Lung (tissue), 12 donors: Measurements from ENCODE around the gene PLA2G2F. TPM values are rescaled to one million over a fixed set of nuclear protein-coding genes. Genes with fewer than 3 reads are reported as not detected.

Experiments used
- ATAC-seq: fragments of 200-7000 bp; cut with Tn5 transposase; one replicate; pipeline ENCODE4 v1.9.1; 2020; ENCODE audit warnings: moderate number of reproducible peaks; ENCODE audit not compliant: insufficient read depth, low FRiP score
- DNase-seq, 3 donors: peaks; one replicate each; pipeline ENCODE4 v3.0.0-alpha.2; 2013 to 2017
- H3K27ac ChIP-seq, 2 donors: one replicate each; pipeline ENCODE4 v1.5.1; 2013; ENCODE audit warnings: mild to moderate bottlenecking in 2 of 2, moderate library complexity in 2 of 2, control low read depth in 1 of 2, inconsistent platforms in 1 of 2, low read depth in 1 of 2, low read length in 1 of 2
- H3K27me3 ChIP-seq, 3 donors: one replicate each; pipeline ENCODE4 v1.5.1; 2013; ENCODE audit warnings: low read length in 2 of 3; ENCODE audit not compliant: control insufficient read depth in 3 of 3, insufficient read depth in 3 of 3
- H3K36me3 ChIP-seq, 4 donors: one replicate each; pipeline ENCODE4 v1.5.1; 2013; ENCODE audit warnings: low read length in 4 of 4, mild to moderate bottlenecking in 1 of 4, moderate library complexity in 1 of 4; ENCODE audit not compliant: control insufficient read depth in 4 of 4, insufficient read depth in 4 of 4
- H3K4me1 ChIP-seq, 5 donors: one replicate each; pipeline ENCODE4 v1.5.1; 2013; ENCODE audit warnings: low read length in 5 of 5, mild to moderate bottlenecking in 2 of 5, moderate library complexity in 1 of 5; ENCODE audit not compliant: control insufficient read depth in 5 of 5, insufficient read depth in 5 of 5
- H3K4me3 ChIP-seq: one replicate; pipeline ENCODE4 v1.5.1; 2013; ENCODE audit warnings: mild to moderate bottlenecking, control low read depth, moderate library complexity
- H3K9ac ChIP-seq, 2 donors: one replicate each; pipeline ENCODE4 v1.5.1; 2013; ENCODE audit warnings: low read length in 2 of 2, control low read depth in 1 of 2; ENCODE audit not compliant: insufficient read depth in 1 of 2
- H3K9me3 ChIP-seq, 4 donors: one replicate each; pipeline ENCODE4 v1.5.1; 2013; ENCODE audit warnings: low read length in 3 of 4, mild to moderate bottlenecking in 1 of 4, moderate library complexity in 1 of 4; ENCODE audit not compliant: control insufficient read depth in 4 of 4, insufficient read depth in 3 of 4
- CTCF ChIP-seq: IDR thresholded peaks from 2 replicates; pipeline ENCODE4 v1.5.1; 2012; ENCODE audit warnings: mild to moderate bottlenecking; ENCODE audit errors: control extremely low read depth, extremely low read depth
- WGBS, 2 donors: extraction: QIAGEN DNeasy Blood & Tissue Kit; methylation state at CpG; one replicate each; pipeline ENCODE4 v1.1.7; 2013; 5-methylcytosine and 5-hydroxymethylcytosine counted together
- polyA plus RNA-seq, 2 donors: library from polyadenylated mRNA; stranded (reverse); fragments of 200-250 nt; gene quantifications; one replicate each; pipeline ENCODE4 v1.2.1, GENCODE V29; 2013
- total RNA-seq, 2 donors: library from RNA; depleted of rRNA in 1 of 2; stranded (reverse); fragments of >200 nt in 1 of 2; gene quantifications; one replicate each; pipeline ENCODE4 v1.2.1, GENCODE V29; 2014 to 2021
- donor health status: control.
- donor health status: control.
- donor health status: Bipolar disorder and iron deficiency.
- donor health status: healthy.
- donor health status: DM: yes; HTN: yes; CAD: no.

PLA2G2F gene
- total and polyA plus RNA-seq, 4 donors, result not detected

- Histone ChIP-seq H3K27me3 (no peaks in the 10 kb centered on the region), H3K9ac (no peak overlapping the region), H3K27ac (no peak overlapping the region), H3K4me3 (no peak overlapping the region), H3K4me1 (peaks cover 0 to 18% (median 5%) of the 10 kb centered on the region in 5 donors), H3K9me3 (no peaks in the 10 kb centered on the region), H3K36me3 (no peaks in the 10 kb centered on the region)
- no peak for TF ChIP-seq CTCF
- 85 to 86% methylated on average over 12 of the region's 12 CpGs for WGBS, 2 donors
- DNase-seq (peak in 2 of 3 donors; percentile 45 to 48), ATAC-seq (no peak)
Measured at GRCh38 chr1:20191266-20191825, 52.2 kb downstream of the PLA2G2F start.

- TF ChIP-seq CTCF, result no peak
- Histone ChIP-seq H3K27me3 (no peaks in the 10 kb centered on the region), H3K27ac (no peak overlapping the region), H3K9me3 (no peaks in the 10 kb centered on the region), H3K9ac (no peak overlapping the region), H3K4me1 (peaks cover 0 to 10% (median 5%) of the 10 kb centered on the region in 5 donors), H3K36me3 (no peaks in the 10 kb centered on the region), H3K4me3 (no peak overlapping the region)
- ATAC-seq (no peak), DNase-seq (peak in 1 of 3 donors; percentile 52)
- 84 to 90% methylated on average over 5 of the region's 5 CpGs for WGBS, 2 donors
Measured at GRCh38 chr1:20192364-20192763, 53.2 kb downstream of the PLA2G2F start.

- H3K36me3 ChIP-seq, result no peaks in the 10 kb centered on the region
- no peak for TF ChIP-seq CTCF
- DNase-seq (no peak), ATAC-seq (no peak)
- peaks cover 0 to 10% (median 5%) of the 10 kb centered on the region in 5 donors for H3K4me1 ChIP-seq
- H3K27me3 ChIP-seq, result no peaks in the 10 kb centered on the region
- 86 to 95% methylated on average over 1 of the region's 1 CpG for WGBS, 2 donors
- no peaks in the 10 kb centered on the region for H3K9me3 ChIP-seq
- no peak overlapping the region for H3K9ac ChIP-seq
- H3K4me3 ChIP-seq, result no peak overlapping the region
- no peak overlapping the region for H3K27ac ChIP-seq
Measured at GRCh38 chr1:20192871-20193411, 53.8 kb downstream of the PLA2G2F start.
